Pons (tissue), 1 donor: ENCODE measurements around the gene ARAP1.

Experiments
- DNase-seq: peaks from one replicate; pipeline ENCODE4 v3.0.0-alpha.2; 2016; ENCODE audit warnings: low spot score

The ARAP1 gene

GRCh38 chr11:72779495-72780128, 27.4 kb upstream of the ARAP1 start:
- DNase-seq, result no peak

- no peak for DNase-seq
These were observed 26.6 kb upstream of the ARAP1 start for GRCh38 chr11:72778535-72779494.

DNA sequence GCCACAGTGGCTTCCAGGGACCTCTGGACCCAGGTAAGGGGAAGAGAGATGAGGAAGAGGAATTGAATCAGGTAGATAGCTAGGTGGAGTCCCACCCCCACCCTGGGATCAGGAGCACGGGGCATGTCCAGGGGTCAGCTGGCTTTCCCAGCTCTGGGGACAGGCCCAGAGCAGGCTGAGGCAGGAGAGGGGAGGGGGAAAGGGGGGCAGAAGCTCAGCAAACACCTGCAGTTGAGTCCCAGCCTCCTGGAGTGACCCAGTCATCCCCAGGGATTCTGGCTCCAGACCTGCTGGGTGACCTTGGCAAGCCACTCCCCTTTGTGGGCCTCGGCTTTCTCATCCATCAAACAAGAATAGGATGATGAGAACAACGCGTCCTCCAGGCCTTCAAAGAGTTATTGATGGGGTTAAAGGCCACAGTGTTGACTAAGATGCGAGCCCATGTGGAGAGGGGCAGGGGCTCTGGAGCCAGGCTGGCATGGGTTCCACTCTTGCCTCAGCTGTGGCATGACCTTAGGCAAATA, 25.6 kb upstream of the ARAP1 start:
- DNase-seq, result no peak

GRCh38 chr11:72776844-72777754, 24.9 kb upstream of the ARAP1 start:
- DNase-seq, result peak; percentile 74

DNA sequence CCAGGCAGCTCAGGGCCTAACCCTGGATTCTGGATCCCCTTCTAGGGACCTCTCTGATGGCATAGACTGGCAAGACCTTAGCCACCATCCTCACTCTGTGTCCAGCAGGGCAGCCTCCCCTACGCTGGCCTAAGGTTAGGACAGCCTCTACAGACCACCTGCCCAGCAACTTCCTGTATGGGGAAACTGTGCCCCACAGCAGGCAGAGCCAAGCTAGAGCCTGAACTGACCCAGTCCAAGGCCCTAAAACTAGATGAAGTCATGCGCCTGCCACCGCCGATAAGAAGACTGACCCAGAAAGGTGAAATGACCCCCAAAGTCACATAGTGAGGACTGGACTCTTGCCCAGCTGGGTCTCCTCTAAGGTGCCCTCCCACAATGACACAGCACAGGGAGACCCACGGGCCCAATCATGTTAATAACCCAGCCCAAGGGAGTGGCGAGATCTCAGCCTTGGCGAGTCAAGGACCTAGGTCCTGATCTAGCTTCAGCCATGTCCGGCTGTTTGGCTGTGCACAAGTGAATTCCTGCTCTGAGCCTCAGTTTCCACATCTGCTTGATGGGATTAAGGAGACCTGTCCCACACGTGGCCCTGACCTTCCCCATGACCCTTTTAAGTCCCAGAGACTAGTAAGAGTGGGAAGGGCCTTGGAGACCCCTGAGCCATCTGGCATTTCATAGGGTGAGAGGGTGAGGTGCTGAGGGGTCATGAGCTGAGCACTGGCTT, 24.1 kb upstream of the ARAP1 start:
- no peak for DNase-seq

DNA sequence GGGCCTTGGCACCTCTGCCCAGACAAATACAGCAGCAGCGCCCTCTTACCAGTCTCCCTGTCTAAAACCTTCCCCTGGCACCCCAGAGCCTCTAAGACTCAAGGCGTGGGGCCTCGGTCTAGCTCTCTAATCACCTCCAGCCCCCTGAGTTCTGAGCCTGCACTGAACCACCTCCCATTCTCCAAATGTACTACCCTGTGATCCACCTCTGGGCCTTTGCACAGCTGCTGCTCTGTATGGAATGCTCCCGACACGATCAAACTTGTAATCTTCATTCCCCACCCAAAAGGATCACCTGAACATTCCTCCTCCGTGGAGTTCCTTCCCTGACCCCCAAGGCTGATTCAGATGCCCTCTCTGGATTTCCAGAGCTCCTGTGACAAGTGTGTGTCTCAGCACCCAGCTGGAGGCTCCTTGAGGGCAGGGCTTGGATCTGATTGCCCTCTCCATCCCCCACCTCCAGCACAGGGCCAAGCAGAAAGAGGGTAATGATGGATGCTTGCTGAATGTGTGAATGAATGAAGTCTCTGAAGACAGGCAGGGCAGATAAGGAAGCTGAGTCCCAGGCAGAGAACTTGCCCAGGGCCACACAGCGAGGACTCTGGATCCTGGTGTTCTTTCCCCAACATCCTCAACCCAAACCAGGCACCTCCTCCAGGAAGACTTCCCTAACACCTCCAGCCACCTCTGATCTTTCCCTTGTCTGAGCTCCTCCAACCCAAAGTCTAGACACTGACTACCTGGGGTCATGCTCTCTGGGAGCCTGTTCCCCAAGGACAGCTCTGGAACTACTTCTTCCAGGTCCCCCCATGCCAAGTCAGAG, 23.3 kb upstream of the ARAP1 start:
- DNase-seq, result no peak

- DNase-seq, result no peak
These were observed 22.3 kb upstream of the ARAP1 start for GRCh38 chr11:72774499-72774898.

DNA sequence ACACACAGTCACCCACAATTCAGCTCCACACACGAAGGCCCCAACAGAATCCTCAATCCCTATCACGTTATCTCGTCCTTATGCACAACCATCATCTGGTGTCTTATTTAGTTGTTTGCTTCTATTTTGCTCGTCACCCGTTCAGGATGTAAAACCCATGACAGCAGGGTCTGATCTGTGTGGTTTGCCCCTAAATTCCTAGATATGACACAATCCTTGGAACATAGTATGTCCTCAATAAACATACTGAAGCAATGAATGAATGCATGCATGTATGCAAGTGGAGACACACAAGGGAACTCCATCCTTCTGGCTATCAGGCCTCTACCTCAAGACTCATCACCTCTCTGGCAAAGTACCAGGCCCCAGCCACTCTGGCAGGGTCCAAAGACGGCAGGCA, 21.5 kb upstream of the ARAP1 start:
- no peak for DNase-seq

GRCh38 chr11:72773291-72773690, 21.1 kb upstream of the ARAP1 start:
- DNase-seq, result no peak

DNA sequence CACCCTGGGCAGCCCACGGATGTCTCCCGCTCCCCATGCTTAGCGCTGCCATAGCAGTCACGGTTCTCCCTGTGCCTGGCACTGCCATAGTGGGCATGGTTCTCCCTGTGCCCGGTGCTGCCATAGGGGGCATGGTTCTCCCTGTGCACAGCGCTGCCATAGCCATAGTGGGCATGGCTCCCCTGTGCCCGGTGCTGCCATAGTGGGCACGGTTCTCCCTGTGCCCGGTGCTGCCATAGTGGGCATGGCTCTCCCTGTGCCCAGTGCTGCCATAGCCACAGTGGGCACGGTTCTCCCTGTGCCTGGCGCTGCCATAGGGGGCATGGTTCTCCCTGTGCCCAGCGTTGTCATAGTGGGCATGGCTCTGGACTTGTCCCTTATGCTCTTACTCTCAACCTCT, 19.9 kb upstream of the ARAP1 start:
- no peak for DNase-seq

DNA sequence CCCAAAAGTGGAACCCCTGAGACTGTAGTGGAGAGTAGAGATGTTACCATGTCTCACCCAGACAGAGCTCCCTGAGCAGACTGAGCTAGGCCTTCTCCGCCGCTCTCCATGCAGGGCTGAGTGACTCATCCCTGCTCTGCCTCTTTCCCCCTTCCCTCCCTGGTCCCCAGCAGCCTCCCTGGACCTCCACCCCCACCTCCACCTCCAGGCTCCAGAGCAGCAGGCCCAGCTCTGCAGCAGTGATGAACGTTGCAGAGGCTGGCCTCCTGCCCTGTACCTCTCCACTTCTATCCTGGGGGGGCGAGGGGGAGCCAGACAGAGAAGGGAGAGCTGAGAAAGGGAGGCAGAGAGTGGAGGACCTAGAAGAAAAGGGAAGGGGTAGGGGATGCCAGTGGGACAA, 19.3 kb upstream of the ARAP1 start:
- DNase-seq, result no peak

GRCh38 chr11:72770799-72771198, 18.6 kb upstream of the ARAP1 start:
- no peak for DNase-seq

GRCh38 chr11:72769680-72770079, 17.5 kb upstream of the ARAP1 start:
- no peak for DNase-seq

GRCh38 chr11:72768581-72768980, 16.4 kb upstream of the ARAP1 start:
- no peak for DNase-seq

- DNase-seq, result no peak
These were observed 15.2 kb upstream of the ARAP1 start for GRCh38 chr11:72767203-72768062.

- DNase-seq, result no peak
These were observed 14.1 kb upstream of the ARAP1 start for GRCh38 chr11:72766152-72766902.

DNA sequence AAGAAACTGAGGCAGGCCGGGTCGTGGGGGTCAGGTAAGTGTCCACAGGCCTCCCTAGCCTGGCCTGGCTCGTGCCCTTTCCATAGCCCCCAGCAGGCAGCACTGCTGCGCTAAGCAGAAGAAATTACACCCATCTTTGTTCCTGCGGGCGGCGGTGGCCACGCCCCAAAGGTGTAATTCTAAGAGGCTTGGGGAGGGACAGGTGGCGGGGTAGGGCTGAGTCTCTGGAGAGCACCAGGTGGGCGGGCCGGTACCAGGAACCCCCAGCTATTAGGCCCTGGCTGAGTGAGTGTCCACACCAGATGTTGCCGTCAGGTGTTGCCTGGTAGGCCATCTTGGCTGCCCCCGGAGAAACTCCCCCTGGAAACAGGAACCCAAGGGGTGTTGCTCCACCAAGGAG, 12.3 kb upstream of the ARAP1 start:
- DNase-seq, result no peak

- DNase-seq, result no peak
These were observed 11.6 kb upstream of the ARAP1 start for GRCh38 chr11:72763823-72764222.
